NOMO-1 treated with DMSO at 0.1 percent for 48 hours (cell line): ENCODE results near the gene ABLIM2.

Experiments used
- DNase-seq: peaks from one replicate; lab custom pipeline; 2025; ENCODE audit not compliant: unreplicated experiment; lab: John Stamatoyannopoulos, UW

Gene ABLIM2

DNA sequence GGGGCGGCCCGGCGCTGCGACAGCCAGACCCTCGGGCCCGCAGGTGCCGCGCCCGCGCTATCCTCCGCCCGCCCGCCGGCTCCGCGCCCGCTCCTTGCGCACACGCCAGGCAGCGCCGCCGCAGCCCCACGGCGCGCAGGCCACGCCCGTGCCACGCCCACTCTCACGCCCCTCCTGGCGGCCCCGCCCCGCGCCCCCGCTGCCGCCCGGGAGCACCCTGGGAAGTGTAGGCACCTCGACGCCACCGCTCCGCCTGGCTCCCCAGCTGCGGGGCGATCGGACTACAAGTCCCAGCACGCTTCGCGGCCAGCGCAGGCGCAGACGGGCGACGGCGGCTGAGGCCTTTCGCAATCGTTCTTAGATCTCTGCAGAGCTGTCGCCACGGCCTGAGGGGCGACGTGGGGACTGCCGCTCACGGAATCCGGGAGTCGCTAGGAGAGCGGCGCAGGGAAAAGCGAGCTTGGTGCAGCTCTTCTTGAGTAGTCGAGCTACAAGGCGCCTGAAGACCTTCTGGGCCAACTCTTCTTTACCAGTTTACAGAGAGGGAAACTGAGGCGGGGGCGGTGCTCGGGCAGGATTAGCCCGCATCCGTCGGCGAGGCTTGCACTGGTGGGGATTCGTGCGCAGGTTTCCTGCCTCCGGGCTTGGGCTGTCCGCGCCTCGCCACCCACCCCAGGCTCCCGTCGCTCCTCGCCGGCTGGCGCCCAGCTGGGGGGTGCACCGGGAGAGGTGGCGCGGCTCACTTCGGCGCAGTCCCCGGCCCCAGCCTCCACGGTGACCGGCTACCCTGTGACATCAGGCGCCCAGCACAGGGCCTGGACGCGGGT is at the start of gene ABLIM2:
Gene ABLIM2 (minus strand): TSS at position 104 of the 827 bp plus-strand sequence. CDS start 124 bp downstream, outside the sequence.
- peak; percentile 96 for DNase-seq

GRCh38 chr4:8207314-8207713 is 48.7 kb upstream of the ABLIM2 start:
- peak; percentile 89 for DNase-seq

GRCh38 chr4:8205749-8206611 is 47.4 kb upstream of the ABLIM2 start:
- DNase-seq: peak; percentile 67

DNA sequence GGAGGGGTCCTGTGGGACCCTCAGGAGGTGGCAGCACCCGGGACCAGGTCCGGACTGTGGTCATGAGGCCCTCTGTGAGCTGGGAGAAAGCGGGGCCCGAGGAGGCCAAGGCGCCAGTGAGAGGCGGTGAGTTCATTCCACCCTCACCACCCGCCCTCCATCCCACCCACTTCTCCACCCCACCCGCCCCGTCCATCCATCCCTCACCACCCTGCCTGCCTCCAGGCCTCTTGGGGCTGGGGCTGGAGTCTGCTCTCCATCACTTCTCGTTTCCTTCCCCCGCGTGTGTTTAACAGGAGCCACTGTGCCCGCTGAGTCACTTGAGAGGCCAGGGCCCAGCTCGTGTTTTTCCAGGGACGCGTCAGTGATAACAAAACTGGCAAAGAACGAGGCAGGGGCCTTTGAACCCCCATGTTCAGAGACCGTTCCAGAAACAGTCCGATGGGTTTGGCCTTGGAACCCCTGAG is 46.7 kb upstream of the ABLIM2 start:
- peak; percentile 41 for DNase-seq

- DNase-seq: no peak
Observed at GRCh38 chr4:8204576-8205227, 46.1 kb upstream of the ABLIM2 start.

DNA sequence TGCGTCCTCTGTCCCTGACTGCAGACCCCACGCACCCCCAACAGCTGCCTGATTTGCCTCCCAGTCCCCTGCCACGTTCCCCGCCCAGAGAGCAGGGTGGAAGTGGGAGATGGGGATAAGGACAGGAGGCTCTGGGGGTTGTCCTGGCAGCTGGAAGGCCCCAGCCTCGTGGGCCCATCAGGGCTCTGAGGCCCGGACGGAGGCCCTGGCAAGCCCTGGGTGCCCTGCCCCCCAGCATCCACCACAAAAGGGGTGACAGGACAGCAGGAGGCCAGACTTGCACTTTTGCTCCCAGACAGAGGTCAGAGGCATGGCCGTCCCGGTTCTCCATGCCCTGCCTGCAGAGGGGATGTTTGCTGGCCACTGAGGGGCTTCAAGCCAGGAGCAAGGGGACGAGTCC is 45.2 kb upstream of the ABLIM2 start:
- no peak for DNase-seq

- no peak for DNase-seq
Observed at GRCh38 chr4:8203052-8203401, 44.4 kb upstream of the ABLIM2 start.

DNA sequence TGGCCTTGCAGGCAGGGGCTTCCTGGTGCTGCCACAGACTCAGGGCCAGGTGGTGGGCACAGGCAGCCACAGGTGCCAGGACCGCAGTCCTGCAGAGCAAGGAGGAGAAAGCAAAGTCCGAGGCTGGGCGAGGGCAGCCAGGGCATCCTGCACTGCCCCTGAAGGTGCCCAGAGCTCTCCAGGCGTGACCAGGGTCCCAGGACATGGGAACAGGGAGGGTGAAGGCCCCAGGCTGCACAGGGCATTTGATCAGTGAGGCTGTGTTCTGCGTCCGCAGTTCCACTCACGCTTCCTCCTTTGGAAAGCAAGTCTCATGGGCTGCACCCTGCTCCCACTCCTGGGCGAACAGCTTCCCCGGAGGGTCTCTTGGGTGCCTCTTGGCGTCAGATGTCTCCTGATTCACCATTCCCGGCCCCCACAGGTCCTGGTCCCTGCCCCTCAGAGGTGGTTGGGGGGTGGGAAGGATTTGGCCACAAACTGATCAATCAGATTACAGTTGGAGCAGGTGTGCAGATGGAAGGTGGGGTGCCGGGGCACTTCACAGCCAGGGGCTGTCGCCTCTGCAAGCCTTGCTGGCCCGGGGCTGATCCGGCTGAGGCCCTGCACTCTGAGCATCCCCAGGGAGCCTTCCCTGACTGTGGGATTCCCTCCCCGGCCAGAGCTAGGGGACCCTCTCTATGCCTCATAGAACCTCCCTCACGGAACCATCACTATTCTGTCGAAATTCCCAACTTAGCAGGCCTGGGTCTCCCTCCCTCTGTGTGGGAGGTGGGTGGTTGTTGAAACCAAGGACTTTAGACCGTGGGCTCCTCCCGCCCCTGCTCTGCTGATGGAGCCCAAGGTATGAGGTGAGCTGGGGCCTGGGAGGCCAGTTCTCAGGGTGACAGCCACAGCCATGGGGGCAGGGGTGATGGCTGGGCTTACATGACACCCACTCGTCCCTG is 43.8 kb upstream of the ABLIM2 start:
- DNase-seq: no peak

DNA sequence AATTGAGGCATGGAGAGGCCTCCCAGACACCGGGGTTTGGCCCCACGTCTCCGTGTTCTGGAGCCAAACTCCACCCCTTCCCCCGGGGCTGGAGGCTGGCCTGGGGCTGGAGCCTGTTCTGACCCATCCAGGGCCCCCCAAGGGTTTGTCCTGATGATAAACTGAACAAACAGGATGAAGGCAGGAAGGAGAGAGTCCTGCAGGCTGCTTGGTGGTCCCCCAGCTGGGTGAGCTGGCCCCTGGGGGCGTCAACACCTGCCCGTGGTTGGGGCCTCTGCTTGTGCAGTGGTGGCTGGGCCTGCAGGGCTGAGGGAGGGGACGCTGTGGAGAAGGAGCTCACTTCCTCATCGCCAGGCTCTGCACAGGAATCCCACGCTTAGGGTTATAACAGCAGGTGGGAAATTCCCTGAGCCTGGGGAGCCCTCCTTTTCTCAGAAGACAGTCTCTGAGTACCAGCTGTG is 42.7 kb upstream of the ABLIM2 start:
- DNase-seq: peak; percentile 33

- peak; percentile 38 for DNase-seq
Observed at GRCh38 chr4:8200302-8200975, 41.8 kb upstream of the ABLIM2 start.

DNA sequence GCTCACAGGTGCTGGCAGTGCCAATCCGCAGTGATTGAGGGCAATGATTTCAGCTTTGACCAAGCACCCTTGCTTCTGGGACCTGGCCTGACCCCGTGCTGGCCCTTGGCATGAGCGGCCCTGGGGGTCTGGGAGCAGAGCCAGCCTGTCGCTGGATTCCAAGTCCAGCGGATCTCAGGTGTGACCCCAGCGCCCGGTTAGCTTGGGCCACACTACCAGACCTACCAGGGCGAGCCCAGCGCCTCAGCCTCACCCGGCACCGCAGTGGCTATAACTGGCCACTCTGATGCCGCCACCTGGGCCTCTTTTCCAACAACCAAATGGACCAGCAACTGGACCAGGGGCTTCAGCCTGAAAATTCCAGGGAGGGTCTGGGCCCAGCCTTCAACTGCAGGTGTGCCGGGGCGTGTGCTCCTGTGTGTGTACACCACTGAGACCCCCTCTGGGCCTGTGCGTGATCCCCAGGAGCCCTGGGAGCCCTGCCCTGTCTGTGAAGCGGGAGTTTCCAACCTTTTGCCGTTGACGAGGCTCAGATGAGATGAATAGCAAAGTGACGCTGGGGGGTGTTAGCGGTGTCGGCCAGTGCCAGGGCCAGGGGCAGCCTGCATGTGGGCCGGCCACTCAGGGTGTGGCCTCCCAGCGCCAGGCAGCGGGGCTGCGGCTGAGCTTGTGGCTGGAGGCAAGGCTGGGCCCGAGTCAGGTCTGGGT is 41.1 kb upstream of the ABLIM2 start:
- no peak for DNase-seq

- peak; percentile 96 for DNase-seq
Observed at GRCh38 chr4:8198906-8199593, 40.4 kb upstream of the ABLIM2 start, which contains the start of gene SH3TC1. Gene SH3TC1 (plus strand): TSS chr4:8199290. CDS start chr4:8205195, 5,905 bp downstream.

GRCh38 chr4:8198206-8198905 is 39.7 kb upstream of the ABLIM2 start:
- DNase-seq: no peak

DNA sequence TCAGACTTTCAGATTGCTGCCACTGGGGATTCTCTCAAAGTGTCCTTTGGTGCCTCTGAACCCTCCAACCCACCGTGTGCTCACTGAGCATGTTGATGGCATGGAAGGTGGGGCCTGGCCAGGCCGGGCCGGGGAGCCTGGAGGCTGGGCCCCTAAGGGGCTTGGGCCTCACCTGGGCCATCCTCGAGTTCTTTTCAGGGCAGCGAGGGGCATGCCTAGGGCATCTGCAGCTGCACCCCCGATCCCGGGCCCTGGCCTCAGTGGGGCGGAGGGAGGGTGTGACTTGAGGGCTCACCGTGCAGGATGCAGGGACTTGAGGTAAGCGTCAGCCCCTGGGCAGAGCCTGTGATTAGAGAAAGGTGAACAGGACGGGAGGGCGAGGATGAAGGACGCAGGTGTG is 38.9 kb upstream of the ABLIM2 start:
- DNase-seq: no peak

GRCh38 chr4:8195841-8196458 is 37.3 kb upstream of the ABLIM2 start:
- no peak for DNase-seq

DNA sequence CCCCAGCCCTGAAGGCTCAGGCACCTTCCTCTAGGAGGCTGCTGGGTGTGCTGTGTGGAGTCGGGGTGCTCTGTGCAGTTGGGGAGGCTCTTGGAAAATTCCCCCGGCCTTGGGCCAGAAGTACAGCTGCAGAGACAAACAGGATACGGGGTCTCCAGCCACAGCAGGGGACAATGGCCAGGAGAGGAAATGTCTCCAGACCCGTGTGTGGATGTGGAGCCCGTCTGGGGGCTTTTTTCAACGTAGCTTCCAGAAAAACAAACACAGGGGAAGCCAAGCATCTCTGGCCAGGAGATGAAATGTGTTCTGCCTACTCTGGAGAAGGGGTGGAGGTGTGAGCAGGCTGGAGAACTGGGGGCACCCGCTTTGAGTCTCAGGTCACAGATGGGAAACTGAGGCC is 36.8 kb upstream of the ABLIM2 start:
- DNase-seq: no peak
